Ascending aorta (tissue), 2 donors: ENCODE data around the gene RPL36. TPM values are rescaled to one million over a fixed set of nuclear protein-coding genes. Genes with fewer than 3 reads are reported as not detected.

Source experiments
- DNase-seq, 2 donors: peaks; one replicate each; pipeline ENCODE4 v3.0.0-alpha.2; 2019; ENCODE audit warnings: low spot score in 2 of 2
- H3K27ac ChIP-seq, 2 donors: fragments of 200-600 bp; sonication (generic); one replicate each; pipeline ENCODE4 v1.5.1; 2016 to 2017; ENCODE audit warnings: mild to moderate bottlenecking in 1 of 2
- H3K27me3 ChIP-seq: fragments of 200-600 bp; sonication (generic); one replicate; pipeline ENCODE4 v1.5.1; 2017
- H3K36me3 ChIP-seq, 2 donors: fragments of 200-600 bp; sonication (generic); one replicate each; pipeline ENCODE4 v1.5.1; 2016
- H3K4me1 ChIP-seq, 2 donors: fragments of 200-600 bp; sonication (generic); one replicate each; pipeline ENCODE4 v1.5.1; 2016 to 2017; ENCODE audit warnings: mild to moderate bottlenecking in 1 of 2
- H3K4me3 ChIP-seq, 2 donors: fragments of 200-600 bp; sonication (generic); one replicate each; pipeline ENCODE4 v1.5.1; 2016 to 2017; ENCODE audit warnings: mild to moderate bottlenecking in 1 of 2
- H3K9me3 ChIP-seq, 2 donors: fragments of 200-600 bp; sonication (generic); one replicate each; pipeline ENCODE4 v1.5.1; 2016
- CTCF ChIP-seq, 3 experiments: fragments of 200-600 bp in 2 of 3; fragments of 450-650 bp in 1 of 3; sonication (generic) in 2 of 3; IDR thresholded peaks; one replicate each; pipeline ENCODE4 v1.5.1; 2016 to 2019; ENCODE audit warnings: antibody characterized with exemption in 3 of 3, mild to moderate bottlenecking in 1 of 3, moderate library complexity in 1 of 3
- intact Hi-C: fragments of 100-400 bp; cut with DNase I; formaldehyde crosslinking; loops from one replicate; pipeline ENCODE4 v1.15.1; 2023
- total RNA-seq: library from RNA; depleted of rRNA; stranded (reverse); fragments of >200 nt; gene quantifications from one replicate; pipeline ENCODE4 v1.1.0, GENCODE V29; 2016

The RPL36 gene
- total RNA-seq, 1 donor from 2014 or later = 885 TPM

GRCh38 chr19:5655412-5655811 lies 34.7 kb upstream of the RPL36 start:
- Histone ChIP-seq H3K27ac (no peak overlapping the region), H3K27me3 (no peaks in the 10 kb centered on the region), H3K4me1 (no peaks in the 10 kb centered on the region), H3K36me3 (peaks cover 94 to 98% of the 10 kb centered on the region in 2 donors), H3K9me3 (no peaks in the 10 kb centered on the region), H3K4me3 (no peak overlapping the region)
- intact Hi-C loops = no loop called here
- DNase-seq = no peak
- TF ChIP-seq CTCF (IDR thresholded peaks at IDR 0.05) = no peak

GRCh38 chr19:5661483-5661882 lies 28.6 kb upstream of the RPL36 start:
- intact Hi-C loops = no loop called here
- Histone ChIP-seq H3K4me1 (no peaks in the 10 kb centered on the region), H3K4me3 (no peak overlapping the region), H3K27ac (no peak overlapping the region), H3K9me3 (no peaks in the 10 kb centered on the region), H3K27me3 (no peaks in the 10 kb centered on the region), H3K36me3 (peaks cover 96 to 100% of the 10 kb centered on the region in 2 donors)
- DNase-seq = no peak
- TF ChIP-seq CTCF (IDR thresholded peaks at IDR 0.05) = no peak

GRCh38 chr19:5663904-5664303 lies 26.2 kb upstream of the RPL36 start:
- Histone ChIP-seq H3K9me3 (no peaks in the 10 kb centered on the region), H3K36me3 (peaks cover 98 to 99% of the 10 kb centered on the region in 2 donors), H3K27me3 (no peaks in the 10 kb centered on the region), H3K4me1 (no peaks in the 10 kb centered on the region), H3K27ac (no peak overlapping the region), H3K4me3 (no peak overlapping the region)
- DNase-seq = no peak
- intact Hi-C loops = no loop called here
- TF ChIP-seq CTCF (IDR thresholded peaks at IDR 0.05) = no peak

- peaks cover 99 to 100% of the 10 kb centered on the region in 2 donors for H3K36me3 ChIP-seq
- no peaks in the 10 kb centered on the region for H3K27me3 ChIP-seq
- H3K27ac ChIP-seq = no peak overlapping the region
- DNase-seq = no peak
- no peak for TF ChIP-seq CTCF (IDR thresholded peaks at IDR 0.05)
- no peaks in the 10 kb centered on the region for H3K9me3 ChIP-seq
- H3K4me1 ChIP-seq = no peaks in the 10 kb centered on the region
- intact Hi-C loops = no loop called here
- no peak overlapping the region for H3K4me3 ChIP-seq
Observed at GRCh38 chr19:5664515-5664914, 25.6 kb upstream of the RPL36 start.

GRCh38 chr19:5665781-5666513 lies 24.1 kb upstream of the RPL36 start:
- peaks cover 86 to 88% of the 10 kb centered on the region in 2 donors for H3K36me3 ChIP-seq
- peak overlapping the region in 1 of 2 donors; percentile 14 for H3K27ac ChIP-seq
- H3K4me3 ChIP-seq = no peak overlapping the region
- H3K27me3 ChIP-seq = no peaks in the 10 kb centered on the region
- H3K9me3 ChIP-seq = no peaks in the 10 kb centered on the region
- H3K4me1 ChIP-seq = no peaks in the 10 kb centered on the region
- intact Hi-C loops = no loop called here
- DNase-seq = no peak
- peak in 1 of 3 experiments; percentile 15 for TF ChIP-seq CTCF (IDR thresholded peaks at IDR 0.05)
